Gastroesophageal sphincter (tissue), 4 donors: Measurements from ENCODE around the gene RIMS3. TPM values are rescaled to one million over a fixed set of nuclear protein-coding genes. Genes with fewer than 3 reads are reported as not detected.
"Not testable (repeated sequence)": the region's sequence is repeated elsewhere in the genome, so short reads cannot be mapped to it uniquely, and the experiment has no call there.

Source experiments
- ATAC-seq: fragments of 150-250 bp; one replicate; pipeline ENCODE4 v1.9.1; 2016; ENCODE audit warnings: mild to moderate bottlenecking, moderate library complexity
- H3K27ac ChIP-seq, 4 donors: fragments of 200-600 bp; sonication (generic) in 3 of 4; 1 replicate in 3 of 4; 2 replicates in 1 of 4; pipeline ENCODE4 v1.5.1; 2016 to 2019
- H3K27me3 ChIP-seq: fragments of 200-600 bp; sonication (generic); one replicate; pipeline ENCODE4 v1.5.1; 2019
- H3K36me3 ChIP-seq, 2 donors: fragments of 200-600 bp; sonication (generic); one replicate each; pipeline ENCODE4 v1.5.1; 2019; ENCODE audit warnings: control low read depth in 1 of 2
- H3K4me1 ChIP-seq, 3 donors: fragments of 200-600 bp; sonication (generic); 1 replicate in 2 of 3; 2 replicates in 1 of 3; pipeline ENCODE4 v1.5.1; 2016 to 2019; ENCODE audit warnings: control low read depth in 2 of 3
- H3K4me3 ChIP-seq, 2 donors: fragments of 200-600 bp; sonication (generic); one replicate each; pipeline ENCODE4 v1.5.1; 2019; ENCODE audit warnings: mild to moderate bottlenecking in 1 of 2, moderate library complexity in 1 of 2
- H3K9me3 ChIP-seq, 3 donors: fragments of 200-600 bp; sonication (generic); one replicate each; pipeline ENCODE4 v1.5.1; 2017 to 2019; ENCODE audit warnings: control low read depth in 2 of 3
- CTCF ChIP-seq, 4 experiments: fragments of 200-600 bp in 2 of 4; fragments of 450-650 bp in 2 of 4; sonication (generic) in 1 of 4; IDR thresholded peaks; one replicate each; pipeline ENCODE4 v1.5.1; 2017 to 2019; ENCODE audit warnings: antibody characterized with exemption in 4 of 4, mild to moderate bottlenecking in 2 of 4, moderate library complexity in 2 of 4
- EP300 ChIP-seq: sonication (generic); formaldehyde crosslinking; IDR thresholded peaks from one replicate; pipeline ENCODE4 v1.6.1; 2017; ENCODE audit warnings: antibody characterized with exemption, mild to moderate bottlenecking
- POLR2A ChIP-seq, 2 donors: fragments of 450-650 bp; IDR thresholded peaks; one replicate each; pipeline ENCODE4 v1.6.1; 2017; ENCODE audit warnings: antibody characterized with exemption in 2 of 2, mild to moderate bottlenecking in 2 of 2, moderate library complexity in 1 of 2
- POLR2AphosphoS5 ChIP-seq: sonication (generic); formaldehyde crosslinking; IDR thresholded peaks from one replicate; pipeline ENCODE4 v1.6.1; 2017; ENCODE audit warnings: antibody characterized with exemption
- WGBS, 2 donors: methylation state at CpG; one replicate each; pipeline ENCODE4 v1.1.5; 2018; ENCODE audit warnings: low coverage in 1 of 2; 5-methylcytosine and 5-hydroxymethylcytosine counted together
- total RNA-seq, 4 donors: library from RNA; depleted of rRNA; stranded (reverse); fragments of >200 nt; gene quantifications; one replicate each; pipeline ENCODE4 v1.1.0, GENCODE V29; 2016

RIMS3 gene
- total RNA-seq, 4 donors from 2014 or later, result 4.4 to 23.6 (median 10.0) TPM

- Histone ChIP-seq H3K9me3 (no peaks in the 10 kb centered on the region), H3K4me3 (no peak overlapping the region), H3K4me1 (peaks cover 0 to 10% (median 3%) of the 10 kb centered on the region in 3 donors), H3K27me3 (no peaks in the 10 kb centered on the region), H3K27ac (no peak overlapping the region), H3K36me3 (peaks cover 0 to 15% of the 10 kb centered on the region in 2 donors)
- TF ChIP-seq POLR2A (IDR thresholded peaks at IDR 0.05) (no peak), CTCF (IDR thresholded peaks at IDR 0.05) (peak in 3 of 4 experiments; percentile 42 to 58 (median 49)), EP300 (no peak), POLR2AphosphoS5 (no peak)
- 76 to 80% methylated on average over 2 to 4 of the region's 7 CpGs for WGBS, 2 donors
- ATAC-seq, result no peak
These were observed 34.8 kb downstream of the RIMS3 start for GRCh38 chr1:40630488-40631223.

- not testable (repeated sequence) for H3K27ac ChIP-seq, H3K9me3 ChIP-seq, ATAC-seq, H3K4me1 ChIP-seq, H3K4me3 ChIP-seq, H3K27me3 ChIP-seq
- H3K36me3 ChIP-seq, result peaks cover 0 to 10% of the 10 kb centered on the region in 2 donors
- WGBS, 2 donors, result no CpG with 5 or more reads among the region's 4 CpGs
These were observed 35.9 kb downstream of the RIMS3 start for GRCh38 chr1:40629546-40629945.

GRCh38 chr1:40628903-40629292 lies 36.6 kb downstream of the RIMS3 start:
- H3K27me3 ChIP-seq, result no peaks in the 10 kb centered on the region
- no CpG with 5 or more reads among the region's 2 CpGs for WGBS, 2 donors
- H3K4me3 ChIP-seq, result no peak overlapping the region
- no peaks in the 10 kb centered on the region for H3K9me3 ChIP-seq
- H3K4me1 ChIP-seq, result peaks cover 0 to 6% (median under 1%) of the 10 kb centered on the region in 3 donors
- ATAC-seq, result no peak
- H3K36me3 ChIP-seq, result peaks cover 0 to 10% of the 10 kb centered on the region in 2 donors
- no peak for TF ChIP-seq POLR2A (IDR thresholded peaks at IDR 0.05)
- TF ChIP-seq EP300, result no peak
- TF ChIP-seq POLR2AphosphoS5, result no peak
- TF ChIP-seq CTCF (IDR thresholded peaks at IDR 0.05), result no peak
- H3K27ac ChIP-seq, result no peak overlapping the region

- H3K4me3 ChIP-seq, result no peak overlapping the region
- no peaks in the 10 kb centered on the region for H3K27me3 ChIP-seq
- no peaks in the 10 kb centered on the region for H3K4me1 ChIP-seq
- ATAC-seq, result no peak
- 91 to 100% methylated on average over 2 of the region's 9 CpGs for WGBS, 2 donors
- no peak overlapping the region for H3K27ac ChIP-seq
- no peaks in the 10 kb centered on the region for H3K9me3 ChIP-seq
- TF ChIP-seq CTCF (IDR thresholded peaks at IDR 0.05) (no peak), POLR2AphosphoS5 (no peak), EP300 (no peak), POLR2A (IDR thresholded peaks at IDR 0.05) (no peak)
- peaks cover 0 to 10% of the 10 kb centered on the region in 2 donors for H3K36me3 ChIP-seq
These were observed 37.2 kb downstream of the RIMS3 start for GRCh38 chr1:40627987-40628902.

- 60 to 100% methylated on average over 1 to 2 of the region's 10 CpGs for WGBS, 2 donors
- Histone ChIP-seq H3K27me3 (no peaks in the 10 kb centered on the region), H3K4me3 (no peak overlapping the region), H3K36me3 (peaks cover 0 to 10% of the 10 kb centered on the region in 2 donors), H3K9me3 (no peaks in the 10 kb centered on the region), H3K4me1 (no peaks in the 10 kb centered on the region), H3K27ac (no peak overlapping the region)
- TF ChIP-seq EP300 (no peak), POLR2AphosphoS5 (no peak), POLR2A (IDR thresholded peaks at IDR 0.05) (no peak)
- no peak for ATAC-seq
These were observed 39.1 kb downstream of the RIMS3 start for GRCh38 chr1:40626383-40626770.
